IPS-18a (cell line): ENCODE data around the gene ZNF143.
A peak's percentile ranks its signal among the peaks of the same experiment; 100 is the strongest.

Experiments used
- H3K27ac ChIP-seq: one replicate; pipeline ENCODE4 v1.5.1; 2013; ENCODE audit warnings: low read length
- H3K27me3 ChIP-seq: one replicate; pipeline ENCODE4 v1.6.1; 2013; ENCODE audit warnings: mild to moderate bottlenecking, low read length; ENCODE audit not compliant: control insufficient read depth, insufficient read depth
- H3K36me3 ChIP-seq: one replicate; pipeline ENCODE4 v1.6.1; 2013; ENCODE audit warnings: low read depth, low read length; ENCODE audit not compliant: control insufficient read depth
- H3K4me1 ChIP-seq: one replicate; pipeline ENCODE4 v1.6.1; 2013; ENCODE audit warnings: low read depth, low read length; ENCODE audit not compliant: control insufficient read depth
- H3K4me3 ChIP-seq: one replicate; pipeline ENCODE4 v1.5.1; 2013; ENCODE audit warnings: low read length
- H3K9ac ChIP-seq: one replicate; pipeline ENCODE4 v1.6.1; 2013; ENCODE audit warnings: mild to moderate bottlenecking, low read length, moderate library complexity
- H3K9me3 ChIP-seq: one replicate; pipeline ENCODE4 v1.6.1; 2013; ENCODE audit warnings: low read depth, low read length; ENCODE audit not compliant: control insufficient read depth

Gene ZNF143

GRCh38 chr11:9573052-9573774 is 112.4 kb downstream of the ZNF143 start, which contains the start of gene WEE1:
Gene WEE1, plus strand, starts transcription at chr11:9573670. Its CDS starts 264 bp downstream, at chr11:9573934.
- Histone ChIP-seq H3K4me3 (peak within 1 kb of the TSS; percentile 97), H3K4me1 (peaks cover 27% of the 10 kb centered on the region), H3K9me3 (no peaks in the 10 kb centered on the region), H3K27me3 (no peaks in the 10 kb centered on the region), H3K27ac (peak within 1 kb of the TSS; percentile 16), H3K36me3 (peaks cover 25% of the 10 kb centered on the region), H3K9ac (peak within 1 kb of the TSS; percentile 71)

- Histone ChIP-seq H3K27me3 (no peaks in the 10 kb centered on the region), H3K9ac (peak overlapping the region; percentile 71), H3K36me3 (peaks cover 31% of the 10 kb centered on the region), H3K27ac (no peak overlapping the region), H3K4me1 (peaks cover 19% of the 10 kb centered on the region), H3K4me3 (peak overlapping the region; percentile 97), H3K9me3 (no peaks in the 10 kb centered on the region)
Observed at GRCh38 chr11:9573775-9574621, 113.2 kb downstream of the ZNF143 start.

- Histone ChIP-seq H3K36me3 (peaks cover 38% of the 10 kb centered on the region), H3K27me3 (no peaks in the 10 kb centered on the region), H3K9me3 (no peaks in the 10 kb centered on the region), H3K4me1 (peaks cover 12% of the 10 kb centered on the region), H3K4me3 (peak overlapping the region; percentile 97), H3K9ac (peak overlapping the region; percentile 71), H3K27ac (peak overlapping the region; percentile 44)
Observed at GRCh38 chr11:9574622-9575259, 113.9 kb downstream of the ZNF143 start.

- Histone ChIP-seq H3K4me3 (peak overlapping the region; percentile 97), H3K9ac (peak overlapping the region; percentile 71), H3K27ac (peak overlapping the region; percentile 44), H3K36me3 (peaks cover 46% of the 10 kb centered on the region), H3K4me1 (peaks cover 10% of the 10 kb centered on the region), H3K9me3 (no peaks in the 10 kb centered on the region), H3K27me3 (no peaks in the 10 kb centered on the region)
Observed at GRCh38 chr11:9575260-9576240, 114.7 kb downstream of the ZNF143 start.

- no peak overlapping the region for H3K27ac ChIP-seq
Observed at GRCh38 chr11:9576701-9577381, 116.0 kb downstream of the ZNF143 start.

GRCh38 chr11:9577556-9577955 is 116.7 kb downstream of the ZNF143 start:
- Histone ChIP-seq H3K27me3 (no peaks in the 10 kb centered on the region), H3K4me3 (peak overlapping the region; percentile 97), H3K36me3 (peaks cover 66% of the 10 kb centered on the region), H3K27ac (no peak overlapping the region), H3K4me1 (peaks cover 10% of the 10 kb centered on the region), H3K9ac (no peak overlapping the region), H3K9me3 (no peaks in the 10 kb centered on the region)

More at GRCh38 chr11:9576701-9577381, 116.0 kb downstream of the ZNF143 start:
- Histone ChIP-seq H3K9ac (peak overlapping the region; percentile 71), H3K4me1 (peaks cover 10% of the 10 kb centered on the region), H3K27me3 (no peaks in the 10 kb centered on the region), H3K36me3 (peaks cover 59% of the 10 kb centered on the region), H3K4me3 (peak overlapping the region; percentile 97), H3K9me3 (no peaks in the 10 kb centered on the region)
